HUES64 (cell line): ENCODE results near the gene KAZN.

Experiments used
- H3K27ac ChIP-seq: 2 replicates; pipeline ENCODE4 v1.7.0; 2013; ENCODE audit warnings: low read depth, low read length, inconsistent platforms
- H3K27me3 ChIP-seq: 2 replicates; pipeline ENCODE4 v1.6.1; 2013; ENCODE audit warnings: mild to moderate bottlenecking, low read length; ENCODE audit not compliant: insufficient read depth
- H3K36me3 ChIP-seq: 2 replicates; pipeline ENCODE4 v1.6.1; 2013; ENCODE audit warnings: mild to moderate bottlenecking, low read length; ENCODE audit not compliant: insufficient read depth
- H3K4me1 ChIP-seq: 2 replicates; pipeline ENCODE4 v1.6.1; 2013; ENCODE audit warnings: mild to moderate bottlenecking, low read length, moderate library complexity; ENCODE audit not compliant: insufficient read depth
- H3K4me3 ChIP-seq: 2 replicates; pipeline ENCODE4 v1.5.1; 2013; ENCODE audit warnings: mild to moderate bottlenecking, low read length, moderate library complexity
- H3K9ac ChIP-seq: 2 replicates; pipeline ENCODE4 v1.6.1; 2013; ENCODE audit warnings: mild to moderate bottlenecking, low read depth, low read length
- H3K9me3 ChIP-seq: 2 replicates; pipeline ENCODE4 v1.6.1; 2013; ENCODE audit warnings: low read depth, low read length; ENCODE audit not compliant: insufficient read depth
- WGBS: fragments of 150-250, 120-280 bp; methylation state at CpG from one replicate; pipeline ENCODE4 v1.1.7; 2013; ENCODE audit warnings: missing lambda C conversion rate; 5-methylcytosine and 5-hydroxymethylcytosine counted together

KAZN gene

DNA sequence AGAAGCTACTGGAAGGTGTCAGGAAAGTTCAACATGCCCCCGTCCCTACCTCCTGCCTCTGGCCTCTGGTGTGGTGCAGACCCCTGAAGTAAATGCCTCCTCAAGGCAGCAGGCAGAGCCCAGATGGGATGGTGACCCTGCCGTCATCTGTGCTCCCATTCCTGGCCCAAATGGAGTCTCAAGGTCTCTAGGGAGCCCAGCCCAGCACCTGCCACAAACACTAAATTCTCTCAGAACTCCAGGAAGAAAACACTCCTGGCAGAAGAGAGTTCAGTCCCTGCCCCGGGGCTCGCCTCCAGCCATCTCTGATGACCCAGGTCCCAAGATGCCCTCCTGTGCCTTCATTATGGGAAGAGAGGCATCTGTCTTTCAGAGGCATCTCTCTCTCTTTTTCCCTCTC is 293.5 kb downstream of the KAZN start:
- Histone ChIP-seq H3K9ac (no peak overlapping the region), H3K36me3 (no peaks in the 10 kb centered on the region), H3K4me3 (no peak overlapping the region), H3K27me3 (no peaks in the 10 kb centered on the region), H3K9me3 (no peaks in the 10 kb centered on the region), H3K27ac (no peak overlapping the region), H3K4me1 (peaks cover 9% of the 10 kb centered on the region; the same call in 1 of the 2 replicates)
- WGBS, result 88% methylated on average over 4 of the region's 4 CpGs

DNA sequence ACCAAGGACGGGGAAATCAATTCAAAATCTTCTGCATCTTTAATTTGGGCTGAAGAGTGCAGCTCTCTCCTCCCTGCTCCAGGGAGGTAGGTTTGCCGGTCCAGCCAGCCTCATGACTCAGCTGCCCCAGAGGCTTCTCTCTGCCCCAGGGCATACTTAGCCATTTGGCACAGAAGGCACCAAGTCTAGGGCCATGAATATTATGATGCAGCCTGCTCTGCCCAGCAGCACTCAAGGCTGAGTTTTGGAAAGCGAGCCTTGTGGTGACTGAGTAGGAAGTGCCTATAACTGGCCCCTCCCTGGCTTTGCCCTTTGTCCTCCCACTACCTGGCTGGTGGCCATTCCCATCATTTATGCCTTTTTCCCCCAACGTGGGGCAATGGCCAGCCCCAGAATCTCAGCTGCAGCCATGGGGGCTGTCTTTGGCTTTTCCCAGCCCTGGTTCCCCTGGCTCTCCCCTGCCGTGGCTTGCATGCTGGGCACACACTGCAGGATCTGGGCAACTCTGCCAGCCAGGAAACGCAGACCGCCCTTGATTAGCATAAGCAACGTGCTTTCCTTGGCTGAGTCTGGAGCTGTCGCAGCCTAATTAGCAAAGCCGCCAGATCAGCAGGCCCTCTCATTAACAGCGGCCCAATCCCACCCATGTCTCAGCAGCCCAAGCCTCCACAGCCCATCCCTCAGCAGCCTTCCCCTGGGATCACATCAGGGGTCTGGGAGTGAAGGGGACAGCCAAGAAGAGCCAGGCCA is 296.5 kb downstream of the KAZN start:
- no peaks in the 10 kb centered on the region for H3K9me3 ChIP-seq
- H3K4me1 ChIP-seq, result peaks cover 9% of the 10 kb centered on the region; the same call in 1 of the 2 replicates
- 42% methylated on average over 11 of the region's 11 CpGs for WGBS

DNA sequence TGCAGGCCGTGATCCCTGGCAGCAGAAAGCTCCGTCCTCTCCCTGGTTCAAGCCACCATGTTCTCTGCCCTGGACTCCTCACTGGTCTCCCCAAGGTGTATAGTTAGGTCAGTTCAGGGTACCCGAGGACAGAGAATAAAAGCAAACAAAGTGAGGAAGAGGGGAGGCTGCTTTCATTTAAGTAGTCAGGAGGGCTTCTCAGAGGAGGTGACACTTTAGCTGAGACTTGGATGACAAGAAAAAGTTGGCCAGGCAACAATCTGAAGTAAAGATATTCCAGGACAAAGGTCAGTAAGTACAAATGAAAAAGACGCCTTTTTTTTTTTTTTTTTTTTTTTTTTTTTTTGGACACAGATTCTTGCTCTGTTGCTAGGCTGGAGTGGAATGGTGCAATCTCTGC is 297.2 kb downstream of the KAZN start:
- Histone ChIP-seq H3K27me3 (no peaks in the 10 kb centered on the region), H3K9me3 (no peaks in the 10 kb centered on the region), H3K27ac (no peak overlapping the region), H3K36me3 (no peaks in the 10 kb centered on the region), H3K9ac (no peak overlapping the region), H3K4me1 (peaks cover 9% of the 10 kb centered on the region; the same call in 1 of the 2 replicates), H3K4me3 (no peak overlapping the region)
- WGBS, result 93% methylated on average over 4 of the region's 4 CpGs

More for the DNA sequence above, 296.5 kb downstream of the KAZN start:
- H3K27me3 ChIP-seq, result no peaks in the 10 kb centered on the region
- no peaks in the 10 kb centered on the region for H3K36me3 ChIP-seq
- H3K9ac ChIP-seq, result no peak overlapping the region
- no peak overlapping the region for H3K4me3 ChIP-seq
- no peak overlapping the region for H3K27ac ChIP-seq

- H3K4me1 ChIP-seq, result peaks cover 9% of the 10 kb centered on the region; the same call in 1 of the 2 replicates
- H3K9ac ChIP-seq, result no peak overlapping the region
- no peaks in the 10 kb centered on the region for H3K36me3 ChIP-seq
- no peak overlapping the region for H3K4me3 ChIP-seq
- WGBS, result 85% methylated on average over 3 of the region's 3 CpGs
- H3K27me3 ChIP-seq, result no peaks in the 10 kb centered on the region
- H3K9me3 ChIP-seq, result no peaks in the 10 kb centered on the region
- no peak overlapping the region for H3K27ac ChIP-seq
Measured at GRCh38 chr1:14896381-14897079, 298.0 kb downstream of the KAZN start.

- H3K27ac ChIP-seq, result no peak overlapping the region
- peaks cover 9% of the 10 kb centered on the region; the same call in 1 of the 2 replicates for H3K4me1 ChIP-seq
- H3K9me3 ChIP-seq, result no peaks in the 10 kb centered on the region
- H3K4me3 ChIP-seq, result no peak overlapping the region
- H3K9ac ChIP-seq, result no peak overlapping the region
- H3K27me3 ChIP-seq, result no peaks in the 10 kb centered on the region
- no peaks in the 10 kb centered on the region for H3K36me3 ChIP-seq
Measured at GRCh38 chr1:14897080-14897449, 298.6 kb downstream of the KAZN start.

DNA sequence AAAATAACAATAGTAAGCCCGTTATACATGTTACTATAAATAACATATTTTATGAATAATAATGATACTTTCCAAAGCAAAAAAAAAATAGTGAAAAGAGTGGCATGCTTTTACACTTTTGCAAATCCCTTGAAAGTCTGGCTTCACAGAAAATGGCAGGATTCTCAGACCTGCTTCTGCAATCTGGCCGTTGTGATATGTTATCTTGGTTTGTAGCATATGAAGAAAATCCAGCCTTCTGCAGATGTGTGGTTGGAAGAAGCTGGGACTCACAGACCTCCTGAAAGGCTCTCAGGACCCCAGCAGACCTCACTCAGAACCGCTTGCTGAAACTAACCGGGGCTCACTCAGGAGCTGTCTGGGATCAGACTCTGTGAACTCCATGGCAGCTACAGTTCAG is 299.1 kb downstream of the KAZN start:
- H3K9ac ChIP-seq, result no peak overlapping the region
- H3K4me3 ChIP-seq, result no peak overlapping the region
- H3K36me3 ChIP-seq, result no peaks in the 10 kb centered on the region
- H3K27ac ChIP-seq, result no peak overlapping the region
- H3K9me3 ChIP-seq, result no peaks in the 10 kb centered on the region
- peaks cover 9% of the 10 kb centered on the region; the same call in 1 of the 2 replicates for H3K4me1 ChIP-seq
- 92% methylated on average over 3 of the region's 4 CpGs for WGBS
- H3K27me3 ChIP-seq, result no peaks in the 10 kb centered on the region

- WGBS, result 92% methylated on average over 6 of the region's 7 CpGs
- H3K4me3 ChIP-seq, result no peak overlapping the region
Measured at GRCh38 chr1:14897997-14898645, 299.6 kb downstream of the KAZN start.

GRCh38 chr1:14899686-14900085 is 301.2 kb downstream of the KAZN start:
- no peaks in the 10 kb centered on the region for H3K9me3 ChIP-seq
- no peaks in the 10 kb centered on the region for H3K27me3 ChIP-seq
- no peak overlapping the region for H3K4me3 ChIP-seq
- 86% methylated on average over 11 of the region's 11 CpGs for WGBS
- no peak overlapping the region for H3K27ac ChIP-seq
- peaks cover 9% of the 10 kb centered on the region; the same call in 1 of the 2 replicates for H3K4me1 ChIP-seq
- H3K36me3 ChIP-seq, result no peaks in the 10 kb centered on the region
- no peak overlapping the region for H3K9ac ChIP-seq

More at GRCh38 chr1:14897997-14898645, 299.6 kb downstream of the KAZN start:
- no peak overlapping the region for H3K27ac ChIP-seq
- H3K36me3 ChIP-seq, result no peaks in the 10 kb centered on the region
- H3K27me3 ChIP-seq, result no peaks in the 10 kb centered on the region
- peaks cover 9% of the 10 kb centered on the region; the same call in 1 of the 2 replicates for H3K4me1 ChIP-seq
- no peaks in the 10 kb centered on the region for H3K9me3 ChIP-seq
- no peak overlapping the region for H3K9ac ChIP-seq

DNA sequence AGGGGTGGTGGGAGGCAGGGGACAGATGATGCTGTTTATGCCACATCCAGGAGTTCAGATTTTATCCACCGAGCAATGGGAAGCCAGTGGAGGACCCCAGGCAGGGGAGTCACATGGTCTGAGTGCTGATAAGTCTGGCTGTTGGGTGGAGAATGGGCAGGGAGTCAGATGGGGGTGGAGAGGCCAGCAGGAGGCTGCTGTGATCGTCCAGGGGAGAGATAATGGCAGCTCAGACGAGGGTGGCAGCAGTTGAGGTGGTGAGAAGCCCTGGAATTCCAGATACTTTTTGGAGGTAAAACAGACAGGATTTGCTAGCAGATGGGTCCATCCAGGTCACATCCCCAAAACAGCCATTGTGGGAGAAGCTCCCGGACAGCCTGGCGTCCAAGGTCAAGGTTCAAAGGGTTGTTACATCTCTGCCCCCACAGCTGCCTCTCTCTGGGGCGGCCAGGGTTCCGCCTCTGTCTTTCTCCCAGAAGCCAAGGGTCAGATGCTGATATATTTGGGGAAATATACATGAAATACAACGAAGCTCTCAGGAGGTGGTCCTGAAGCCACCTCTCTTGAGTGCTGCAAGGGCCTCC is 303.0 kb downstream of the KAZN start:
- H3K36me3 ChIP-seq, result no peaks in the 10 kb centered on the region
- H3K9me3 ChIP-seq, result no peaks in the 10 kb centered on the region
- H3K27ac ChIP-seq, result no peak overlapping the region
- no peaks in the 10 kb centered on the region for H3K4me1 ChIP-seq
- no peaks in the 10 kb centered on the region for H3K27me3 ChIP-seq
- whole genome bisulfite sequencing, result 75% methylated on average over 8 of the region's 8 CpGs
- no peak overlapping the region for H3K4me3 ChIP-seq
- H3K9ac ChIP-seq, result no peak overlapping the region

DNA sequence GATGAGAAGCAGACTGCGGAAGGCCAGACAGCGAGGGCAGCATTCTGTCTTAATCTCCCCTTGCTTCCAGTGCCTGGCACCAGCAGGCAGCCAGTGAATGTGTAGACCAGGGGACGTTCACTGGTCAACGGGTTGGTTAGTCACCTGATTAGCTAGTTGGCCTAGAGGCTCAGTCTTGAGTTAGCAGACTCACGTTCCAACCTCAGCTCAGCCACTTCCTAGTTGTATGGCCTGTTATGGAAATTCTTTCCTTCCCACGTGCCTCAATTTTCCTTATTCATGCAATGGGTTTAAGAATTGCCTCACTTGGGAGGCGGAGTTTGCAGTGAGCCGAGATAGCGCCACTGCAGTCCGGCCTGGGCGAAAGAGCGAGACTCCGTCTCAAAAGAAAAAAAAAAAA is 305.4 kb downstream of the KAZN start:
- Histone ChIP-seq H3K36me3 (no peaks in the 10 kb centered on the region), H3K27ac (no peak overlapping the region)
- 95% methylated on average over 13 of the region's 13 CpGs for WGBS

GRCh38 chr1:14906665-14907064 is 308.2 kb downstream of the KAZN start:
- Histone ChIP-seq H3K9ac (no peak overlapping the region), H3K27me3 (no peaks in the 10 kb centered on the region), H3K27ac (no peak overlapping the region), H3K9me3 (no peaks in the 10 kb centered on the region), H3K36me3 (no peaks in the 10 kb centered on the region), H3K4me3 (no peak overlapping the region), H3K4me1 (peaks cover 4% of the 10 kb centered on the region; the same call in 1 of the 2 replicates)
- 93% methylated on average over 6 of the region's 6 CpGs for WGBS

More for the DNA sequence above, 305.4 kb downstream of the KAZN start:
- Histone ChIP-seq H3K9me3 (no peaks in the 10 kb centered on the region), H3K4me1 (no peaks in the 10 kb centered on the region), H3K9ac (no peak overlapping the region), H3K27me3 (no peaks in the 10 kb centered on the region), H3K4me3 (no peak overlapping the region)
